ENCODE measurements around the gene GLB1L2.

The GLB1L2 gene

DNA sequence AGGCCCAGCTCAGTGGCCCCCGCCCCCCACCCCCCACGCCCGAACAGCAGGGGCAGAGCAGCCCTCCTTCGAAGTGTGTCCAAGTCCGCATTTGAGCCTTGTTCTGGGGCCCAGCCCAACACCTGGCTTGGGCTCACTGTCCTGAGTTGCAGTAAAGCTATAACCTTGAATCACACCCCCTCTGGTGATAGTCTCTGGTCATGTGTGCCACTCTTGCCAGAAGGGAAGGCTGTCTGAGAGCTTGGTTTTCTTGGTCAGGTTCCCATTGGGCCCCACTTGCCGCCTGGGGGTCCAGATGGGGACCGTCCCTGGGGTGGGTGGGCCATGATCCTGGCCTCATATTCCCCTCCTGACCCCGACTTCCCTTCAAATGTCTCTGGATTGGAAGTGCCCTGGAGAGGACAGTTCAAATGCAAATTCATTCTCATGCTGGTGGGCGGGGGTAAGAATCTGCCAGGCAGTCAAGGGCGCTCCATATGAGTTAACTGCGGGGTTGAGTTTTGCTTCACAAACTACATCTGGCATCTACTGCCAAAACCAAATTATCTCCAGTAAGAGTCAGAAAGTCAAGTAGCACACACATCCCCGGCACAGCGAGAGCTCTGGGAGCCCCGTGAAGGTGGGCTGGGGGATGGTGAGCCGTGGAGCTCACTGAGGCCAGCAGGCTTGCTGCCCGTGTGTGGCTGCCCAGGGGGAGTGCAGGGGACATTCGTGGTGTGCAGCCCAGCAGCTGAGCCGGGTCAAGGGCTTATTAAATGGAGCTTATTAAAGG, 44.5 kb downstream of the GLB1L2 start:
- DNase-seq (ENCODE audit: low read depth, low spot score) = no peak
- peaks cover 4% of the 10 kb centered on the region for H3K4me1 ChIP-seq (ENCODE audit: insufficient read depth, insufficient read length)
- no peak for TF ChIP-seq ZNF274 (IDR thresholded peaks at IDR 0.05; ENCODE audit: low read depth, low read length)
- TF ChIP-seq SUZ12 (IDR thresholded peaks at IDR 0.05; ENCODE audit: extremely low read depth, insufficient read depth, insufficient read length) = no peak
- TF ChIP-seq YY1 (IDR thresholded peaks at IDR 0.05; ENCODE audit: insufficient read depth, insufficient read length) = no peak
- H3K4me3 ChIP-seq (ENCODE audit: insufficient read length, low read depth) = no peak overlapping the region
- no peak overlapping the region for H3K9ac ChIP-seq (ENCODE audit: insufficient read length, low read depth)
- H3K9me3 ChIP-seq (ENCODE audit: insufficient read depth, low read length) = no peaks in the 10 kb centered on the region
- no peaks in the 10 kb centered on the region for H3K36me3 ChIP-seq (ENCODE audit: insufficient read depth, insufficient read length, low read length)
- no peaks in the 10 kb centered on the region for H3K27me3 ChIP-seq (ENCODE audit: insufficient read depth, insufficient read length)

- Histone ChIP-seq H3K4me1 (ENCODE audit: insufficient read depth, insufficient read length) (peaks cover 4% of the 10 kb centered on the region), H3K9me3 (ENCODE audit: insufficient read depth, low read length) (no peaks in the 10 kb centered on the region), H3K36me3 (ENCODE audit: insufficient read depth, insufficient read length, low read length) (no peaks in the 10 kb centered on the region), H3K4me3 (ENCODE audit: insufficient read length, low read depth) (no peak overlapping the region), H3K9ac (ENCODE audit: insufficient read length, low read depth) (no peak overlapping the region), H3K27me3 (ENCODE audit: insufficient read depth, insufficient read length) (no peaks in the 10 kb centered on the region)
- TF ChIP-seq SUZ12 (IDR thresholded peaks at IDR 0.05; ENCODE audit: extremely low read depth, insufficient read depth, insufficient read length) (no peak), ZNF274 (IDR thresholded peaks at IDR 0.05; ENCODE audit: low read depth, low read length) (no peak), YY1 (IDR thresholded peaks at IDR 0.05; ENCODE audit: insufficient read depth, insufficient read length) (no peak)
- no peak for DNase-seq (ENCODE audit: low read depth, low spot score)
Observed at GRCh38 chr11:134377876-134378275, 46.1 kb downstream of the GLB1L2 start.

GRCh38 chr11:134379241-134379640, 47.5 kb downstream of the GLB1L2 start:
- no peaks in the 10 kb centered on the region for H3K9me3 ChIP-seq (ENCODE audit: insufficient read depth, low read length)
- H3K36me3 ChIP-seq (ENCODE audit: insufficient read depth, insufficient read length, low read length) = no peaks in the 10 kb centered on the region
- peaks cover 4% of the 10 kb centered on the region for H3K4me1 ChIP-seq (ENCODE audit: insufficient read depth, insufficient read length)
- no peak overlapping the region for H3K9ac ChIP-seq (ENCODE audit: insufficient read length, low read depth)
- TF ChIP-seq ZNF274 (IDR thresholded peaks at IDR 0.05; ENCODE audit: low read depth, low read length) (no peak), YY1 (IDR thresholded peaks at IDR 0.05; ENCODE audit: insufficient read depth, insufficient read length) (no peak), SUZ12 (IDR thresholded peaks at IDR 0.05; ENCODE audit: extremely low read depth, insufficient read depth, insufficient read length) (no peak)
- no peak overlapping the region for H3K4me3 ChIP-seq (ENCODE audit: insufficient read length, low read depth)
- H3K27me3 ChIP-seq (ENCODE audit: insufficient read depth, insufficient read length) = no peaks in the 10 kb centered on the region
- DNase-seq (ENCODE audit: low read depth, low spot score) = no peak

- no peak for DNase-seq (ENCODE audit: low read depth, low spot score)
- H3K4me1 ChIP-seq (ENCODE audit: insufficient read depth, insufficient read length) = peaks cover 4% of the 10 kb centered on the region
- no peaks in the 10 kb centered on the region for H3K9me3 ChIP-seq (ENCODE audit: insufficient read depth, low read length)
- no peak for TF ChIP-seq SUZ12 (IDR thresholded peaks at IDR 0.05; ENCODE audit: extremely low read depth, insufficient read depth, insufficient read length)
- TF ChIP-seq ZNF274 (IDR thresholded peaks at IDR 0.05; ENCODE audit: low read depth, low read length) = no peak
- no peak for TF ChIP-seq YY1 (IDR thresholded peaks at IDR 0.05; ENCODE audit: insufficient read depth, insufficient read length)
- no peaks in the 10 kb centered on the region for H3K27me3 ChIP-seq (ENCODE audit: insufficient read depth, insufficient read length)
- no peak overlapping the region for H3K9ac ChIP-seq (ENCODE audit: insufficient read length, low read depth)
- no peaks in the 10 kb centered on the region for H3K36me3 ChIP-seq (ENCODE audit: insufficient read depth, insufficient read length, low read length)
- no peak overlapping the region for H3K4me3 ChIP-seq (ENCODE audit: insufficient read length, low read depth)
Observed at GRCh38 chr11:134380229-134380628, 48.4 kb downstream of the GLB1L2 start.

GRCh38 chr11:134380785-134381184, 49.0 kb downstream of the GLB1L2 start:
- Histone ChIP-seq H3K9ac (ENCODE audit: insufficient read length, low read depth) (no peak overlapping the region), H3K4me3 (ENCODE audit: insufficient read length, low read depth) (no peak overlapping the region), H3K4me1 (ENCODE audit: insufficient read depth, insufficient read length) (peaks cover 4% of the 10 kb centered on the region), H3K9me3 (ENCODE audit: insufficient read depth, low read length) (no peaks in the 10 kb centered on the region), H3K27me3 (ENCODE audit: insufficient read depth, insufficient read length) (no peaks in the 10 kb centered on the region), H3K36me3 (ENCODE audit: insufficient read depth, insufficient read length, low read length) (no peaks in the 10 kb centered on the region)
- TF ChIP-seq SUZ12 (IDR thresholded peaks at IDR 0.05; ENCODE audit: extremely low read depth, insufficient read depth, insufficient read length) (no peak), YY1 (IDR thresholded peaks at IDR 0.05; ENCODE audit: insufficient read depth, insufficient read length) (no peak), ZNF274 (IDR thresholded peaks at IDR 0.05; ENCODE audit: low read depth, low read length) (no peak)
- no peak for DNase-seq (ENCODE audit: low read depth, low spot score)

GRCh38 chr11:134382257-134382656, 50.5 kb downstream of the GLB1L2 start:
- Histone ChIP-seq H3K9ac (ENCODE audit: insufficient read length, low read depth) (no peak overlapping the region), H3K4me1 (ENCODE audit: insufficient read depth, insufficient read length) (peaks cover 2% of the 10 kb centered on the region), H3K9me3 (ENCODE audit: insufficient read depth, low read length) (no peaks in the 10 kb centered on the region), H3K4me3 (ENCODE audit: insufficient read length, low read depth) (no peak overlapping the region), H3K36me3 (ENCODE audit: insufficient read depth, insufficient read length, low read length) (no peaks in the 10 kb centered on the region), H3K27me3 (ENCODE audit: insufficient read depth, insufficient read length) (no peaks in the 10 kb centered on the region)
- no peak for DNase-seq (ENCODE audit: low read depth, low spot score)
- TF ChIP-seq YY1 (IDR thresholded peaks at IDR 0.05; ENCODE audit: insufficient read depth, insufficient read length) (no peak), SUZ12 (IDR thresholded peaks at IDR 0.05; ENCODE audit: extremely low read depth, insufficient read depth, insufficient read length) (no peak), ZNF274 (IDR thresholded peaks at IDR 0.05; ENCODE audit: low read depth, low read length) (no peak)

- DNase-seq (ENCODE audit: low read depth, low spot score) = no peak
- Histone ChIP-seq H3K9ac (ENCODE audit: insufficient read length, low read depth) (no peak overlapping the region), H3K4me1 (ENCODE audit: insufficient read depth, insufficient read length) (peaks cover 4% of the 10 kb centered on the region), H3K4me3 (ENCODE audit: insufficient read length, low read depth) (no peak overlapping the region), H3K27me3 (ENCODE audit: insufficient read depth, insufficient read length) (no peaks in the 10 kb centered on the region), H3K9me3 (ENCODE audit: insufficient read depth, low read length) (no peaks in the 10 kb centered on the region), H3K36me3 (ENCODE audit: insufficient read depth, insufficient read length, low read length) (no peaks in the 10 kb centered on the region)
- TF ChIP-seq SUZ12 (IDR thresholded peaks at IDR 0.05; ENCODE audit: extremely low read depth, insufficient read depth, insufficient read length) = no peak
- no peak for TF ChIP-seq YY1 (IDR thresholded peaks at IDR 0.05; ENCODE audit: insufficient read depth, insufficient read length)
- TF ChIP-seq ZNF274 (IDR thresholded peaks at IDR 0.05; ENCODE audit: low read depth, low read length) = no peak
Observed at GRCh38 chr11:134382830-134383229, 51.0 kb downstream of the GLB1L2 start.
